GM08714 (cell line): ENCODE data around the gene RO60.

Experiments used
- H3K4me3 ChIP-seq: fragments of 200-500 bp; sonication (Bioruptor generic); 2 replicates; pipeline ENCODE4 v1.5.1; 2014; ENCODE audit warnings: mild to moderate bottlenecking, low read length, inconsistent platforms
- ZNF274 ChIP-seq: IDR thresholded peaks from 2 replicates; pipeline ENCODE4 v1.6.1; 2012; ENCODE audit warnings: mild to moderate bottlenecking, low read depth, low read length

The RO60 gene

GRCh38 chr1:193077991-193078390, 18.6 kb downstream of the RO60 start:
- no peak for TF ChIP-seq ZNF274
- H3K4me3 ChIP-seq = no peak overlapping the region

- TF ChIP-seq ZNF274 = no peak
These were observed 19.8 kb downstream of the RO60 start for GRCh38 chr1:193079187-193079586.

GRCh38 chr1:193083365-193084088, 24.1 kb downstream of the RO60 start:
- TF ChIP-seq ZNF274 = no peak
- H3K4me3 ChIP-seq = peak overlapping the region; percentile 28; the same call in 1 of the 2 replicates

More at GRCh38 chr1:193079187-193079586, 19.8 kb downstream of the RO60 start:
- no peak overlapping the region for H3K4me3 ChIP-seq

GRCh38 chr1:193085263-193085662, 25.9 kb downstream of the RO60 start:
- TF ChIP-seq ZNF274 = no peak

GRCh38 chr1:193086342-193086741, 26.9 kb downstream of the RO60 start:
- TF ChIP-seq ZNF274 = no peak
- H3K4me3 ChIP-seq = no peak overlapping the region

More at GRCh38 chr1:193085263-193085662, 25.9 kb downstream of the RO60 start:
- H3K4me3 ChIP-seq = no peak overlapping the region

- no peak for TF ChIP-seq ZNF274
- no peak overlapping the region for H3K4me3 ChIP-seq
These were observed 28.5 kb downstream of the RO60 start for GRCh38 chr1:193087893-193088292.

- H3K4me3 ChIP-seq = no peak overlapping the region
- TF ChIP-seq ZNF274 = no peak
These were observed 31.5 kb downstream of the RO60 start for GRCh38 chr1:193090865-193091264.

- no peak for TF ChIP-seq ZNF274
These were observed 34.7 kb downstream of the RO60 start for GRCh38 chr1:193094112-193094511.

GRCh38 chr1:193102662-193103061, 43.2 kb downstream of the RO60 start:
- H3K4me3 ChIP-seq = no peak overlapping the region
- TF ChIP-seq ZNF274 = no peak

More at GRCh38 chr1:193094112-193094511, 34.7 kb downstream of the RO60 start:
- no peak overlapping the region for H3K4me3 ChIP-seq

GRCh38 chr1:193103759-193104501, 44.5 kb downstream of the RO60 start:
- no peak for TF ChIP-seq ZNF274
- peak overlapping the region; percentile 96 for H3K4me3 ChIP-seq

- no peak for TF ChIP-seq ZNF274
- H3K4me3 ChIP-seq = peak overlapping the region; percentile 96
These were observed 45.1 kb downstream of the RO60 start for GRCh38 chr1:193104502-193104906.

- TF ChIP-seq ZNF274 = no peak
- peak within 1 kb of the TSS; percentile 96 for H3K4me3 ChIP-seq
These were observed 45.8 kb downstream of the RO60 start, which contains the start of gene GLRX2 for GRCh38 chr1:193104907-193105820. TSS of gene GLRX2 (minus strand) at chr1:193105414. CDS start at chr1:193105382, 32 bp downstream.

- H3K4me3 ChIP-seq = peak overlapping the region; percentile 96
- TF ChIP-seq ZNF274 = no peak
These were observed 46.4 kb downstream of the RO60 start for GRCh38 chr1:193105821-193106177.

GRCh38 chr1:193108471-193108870, 49.1 kb downstream of the RO60 start:
- no peak for TF ChIP-seq ZNF274
- H3K4me3 ChIP-seq = no peak overlapping the region
